ENCODE data around the gene FAM20C. TPM values are rescaled to one million over a fixed set of nuclear protein-coding genes. Genes with fewer than 3 reads are reported as not detected.

FAM20C gene
- total RNA-seq, 4 donors from 2014 or later, result 41.9 to 87.5 (median 73.6) TPM

GRCh38 chr7:235576-236395 is 43.4 kb downstream of the FAM20C start:
- TF ChIP-seq EP300 (IDR thresholded peaks at IDR 0.05) (no peak), CTCF (IDR thresholded peaks at IDR 0.05) (no peak), POLR2A (IDR thresholded peaks at IDR 0.05) (no peak), POLR2AphosphoS5 (IDR thresholded peaks at IDR 0.05) (peak; percentile 87)
- peak; percentile 31 for ATAC-seq
- peak overlapping the region; percentile 5 to 95 (median 84) for H3K27ac ChIP-seq
- 33 to 50% methylated on average over 1 to 2 of the region's 34 CpGs for whole genome bisulfite sequencing, 2 donors (ENCODE audit: low coverage in 1 of 2)
- H3K27me3 ChIP-seq, result no peaks in the 10 kb centered on the region
- H3K9me3 ChIP-seq, result no peaks in the 10 kb centered on the region
- H3K36me3 ChIP-seq, result no peaks in the 10 kb centered on the region
- peak overlapping the region in 1 of 2 donors; percentile 37 for H3K4me3 ChIP-seq
- H3K4me1 ChIP-seq, result peaks cover 5 to 70% (median 47%) of the 10 kb centered on the region in 3 donors

GRCh38 chr7:236967-237366 is 44.6 kb downstream of the FAM20C start:
- 80 to 93% methylated on average over 2 to 4 of the region's 8 CpGs for WGBS, 2 donors (ENCODE audit: low coverage in 1 of 2)
- H3K36me3 ChIP-seq, result peaks cover 0 to 3% of the 10 kb centered on the region in 2 donors
- no peak overlapping the region for H3K4me3 ChIP-seq
- peaks cover 5 to 70% (median 42%) of the 10 kb centered on the region in 3 donors for H3K4me1 ChIP-seq
- TF ChIP-seq POLR2AphosphoS5 (IDR thresholded peaks at IDR 0.05), result no peak
- TF ChIP-seq CTCF (IDR thresholded peaks at IDR 0.05), result no peak
- TF ChIP-seq POLR2A (IDR thresholded peaks at IDR 0.05), result no peak
- no peak for TF ChIP-seq EP300 (IDR thresholded peaks at IDR 0.05)
- H3K9me3 ChIP-seq, result no peaks in the 10 kb centered on the region
- no peaks in the 10 kb centered on the region for H3K27me3 ChIP-seq
- ATAC-seq, result no peak
- peak overlapping the region in 2 of 4 donors; percentile 88 to 95 for H3K27ac ChIP-seq

- TF ChIP-seq EP300 (IDR thresholded peaks at IDR 0.05), result no peak
- no peak for TF ChIP-seq POLR2AphosphoS5 (IDR thresholded peaks at IDR 0.05)
- TF ChIP-seq CTCF (IDR thresholded peaks at IDR 0.05), result no peak
- no peak for TF ChIP-seq POLR2A (IDR thresholded peaks at IDR 0.05)
- Histone ChIP-seq H3K27ac (no peak overlapping the region), H3K4me3 (no peak overlapping the region), H3K36me3 (peaks cover 0 to 3% of the 10 kb centered on the region in 2 donors), H3K27me3 (no peaks in the 10 kb centered on the region), H3K4me1 (peaks cover 5 to 69% (median 38%) of the 10 kb centered on the region in 3 donors), H3K9me3 (no peaks in the 10 kb centered on the region)
- no peak for ATAC-seq
- WGBS, 2 donors (ENCODE audit: low coverage in 1 of 2), result 63 to 87% methylated on average over 3 to 7 of the region's 7 CpGs
Measured at GRCh38 chr7:237385-237784, 45.0 kb downstream of the FAM20C start.

- peak; percentile 17 for ATAC-seq
- peaks cover 0 to 54% (median 15%) of the 10 kb centered on the region in 3 donors for H3K4me1 ChIP-seq
- peak overlapping the region in 1 of 4 donors; percentile 41 for H3K27ac ChIP-seq
- peaks cover 0 to 11% of the 10 kb centered on the region in 2 donors for H3K36me3 ChIP-seq
- TF ChIP-seq EP300 (IDR thresholded peaks at IDR 0.05), result no peak
- TF ChIP-seq POLR2A (IDR thresholded peaks at IDR 0.05), result no peak
- TF ChIP-seq CTCF (IDR thresholded peaks at IDR 0.05), result no peak
- no peak for TF ChIP-seq POLR2AphosphoS5 (IDR thresholded peaks at IDR 0.05)
- H3K9me3 ChIP-seq, result no peaks in the 10 kb centered on the region
- no peak overlapping the region for H3K4me3 ChIP-seq
- H3K27me3 ChIP-seq, result no peaks in the 10 kb centered on the region
Measured at GRCh38 chr7:240146-240676, 47.8 kb downstream of the FAM20C start.

All from gastroesophageal sphincter (tissue), 4 donors.